Stimulated activated CD8-positive, alpha-beta memory T cell treated with anti-CD3 and anti-CD28 coated beads, Interleukin-4, amount 100 ng/mL, for 24 hours (primary cell): ENCODE measurements around the gene PPP1R37.

ENCODE experiments used
- DNase-seq: peaks from one replicate; pipeline ENCODE4 v3.0.0-alpha.2; 2020; ENCODE audit warnings: low read depth

Gene PPP1R37

GRCh38 chr19:45070861-45071544 is 22.0 kb upstream of the PPP1R37 start:
- DNase-seq: no peak

- no peak for DNase-seq
Observed at GRCh38 chr19:45071545-45071938, 21.4 kb upstream of the PPP1R37 start.

GRCh38 chr19:45071969-45072790 is 20.8 kb upstream of the PPP1R37 start:
- DNase-seq: no peak

- DNase-seq: no peak
Observed at GRCh38 chr19:45074744-45075300, 18.2 kb upstream of the PPP1R37 start.

GRCh38 chr19:45075301-45076028 is 17.5 kb upstream of the PPP1R37 start:
- DNase-seq: no peak

- peak; percentile 78 for DNase-seq
Observed at GRCh38 chr19:45076029-45076850, 16.7 kb upstream of the PPP1R37 start, which contains the start of gene ZNF296. Gene ZNF296, minus strand, starts transcription at chr19:45076478. Its CDS starts 105 bp downstream, at chr19:45076373.

- no peak for DNase-seq
Observed at GRCh38 chr19:45076851-45077730, 15.9 kb upstream of the PPP1R37 start.

- no peak for DNase-seq
Observed at GRCh38 chr19:45078390-45079062, 14.5 kb upstream of the PPP1R37 start.

- peak; percentile 76 for DNase-seq
Observed at GRCh38 chr19:45079063-45079910, 13.7 kb upstream of the PPP1R37 start, which contains the start of gene GEMIN7. Gene GEMIN7, plus strand, starts transcription at chr19:45079260. Its CDS starts 10,855 bp downstream, at chr19:45090115.

GRCh38 chr19:45079911-45080370 is 13.0 kb upstream of the PPP1R37 start:
- no peak for DNase-seq

GRCh38 chr19:45082170-45082569 is 10.8 kb upstream of the PPP1R37 start:
- DNase-seq: no peak

- no peak for DNase-seq
Observed at GRCh38 chr19:45086480-45086879, 6.5 kb upstream of the PPP1R37 start.

- no peak for DNase-seq
Observed at GRCh38 chr19:45087531-45087930, 5.4 kb upstream of the PPP1R37 start.

GRCh38 chr19:45090034-45090433 is 2.9 kb upstream of the PPP1R37 start:
- no peak for DNase-seq

- DNase-seq: no peak
Observed at GRCh38 chr19:45090606-45091005, 2.4 kb upstream of the PPP1R37 start.

GRCh38 chr19:45091031-45091923 is 1.7 kb upstream of the PPP1R37 start:
- DNase-seq: peak; percentile 95

GRCh38 chr19:45094137-45094536 is 1.2 kb downstream of the PPP1R37 start:
- DNase-seq: no peak

- DNase-seq: no peak
Observed at GRCh38 chr19:45094707-45095106, 1.7 kb downstream of the PPP1R37 start.
